Measurements from ENCODE around the gene ZMIZ1.

DNA sequence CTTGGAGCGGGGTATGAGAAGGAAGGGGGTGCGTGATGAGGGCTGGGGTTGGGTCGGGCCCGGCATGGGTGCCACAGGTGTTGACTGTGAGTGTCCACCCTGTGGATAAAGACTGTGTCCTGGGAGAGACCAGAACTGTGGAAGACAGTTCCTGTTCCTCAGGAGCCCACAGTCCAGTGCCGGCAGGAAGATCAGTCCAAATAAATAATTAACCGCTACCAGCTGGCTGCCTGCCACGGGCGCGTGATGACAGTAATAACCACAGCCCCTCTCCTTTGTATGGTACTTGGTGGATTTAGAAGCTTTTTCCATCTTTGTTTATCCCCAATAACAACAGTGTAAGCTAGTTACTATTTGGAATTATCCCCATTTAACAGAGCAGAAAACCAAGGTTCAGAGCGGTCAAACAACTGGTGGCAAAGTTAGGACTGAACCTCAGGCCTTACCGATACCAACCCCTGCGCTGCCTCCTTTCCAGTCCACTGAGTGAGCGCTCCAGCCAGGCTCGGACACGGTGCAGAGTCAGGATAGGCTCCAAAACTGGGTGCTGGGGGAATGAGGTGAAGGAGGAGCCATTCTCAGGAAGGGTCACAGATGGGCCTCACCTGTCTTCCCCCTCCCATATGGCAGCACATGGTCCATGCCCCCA lies 5.1 kb downstream of the ZMIZ1 start:
- TF ChIP-seq, protein P1, sequence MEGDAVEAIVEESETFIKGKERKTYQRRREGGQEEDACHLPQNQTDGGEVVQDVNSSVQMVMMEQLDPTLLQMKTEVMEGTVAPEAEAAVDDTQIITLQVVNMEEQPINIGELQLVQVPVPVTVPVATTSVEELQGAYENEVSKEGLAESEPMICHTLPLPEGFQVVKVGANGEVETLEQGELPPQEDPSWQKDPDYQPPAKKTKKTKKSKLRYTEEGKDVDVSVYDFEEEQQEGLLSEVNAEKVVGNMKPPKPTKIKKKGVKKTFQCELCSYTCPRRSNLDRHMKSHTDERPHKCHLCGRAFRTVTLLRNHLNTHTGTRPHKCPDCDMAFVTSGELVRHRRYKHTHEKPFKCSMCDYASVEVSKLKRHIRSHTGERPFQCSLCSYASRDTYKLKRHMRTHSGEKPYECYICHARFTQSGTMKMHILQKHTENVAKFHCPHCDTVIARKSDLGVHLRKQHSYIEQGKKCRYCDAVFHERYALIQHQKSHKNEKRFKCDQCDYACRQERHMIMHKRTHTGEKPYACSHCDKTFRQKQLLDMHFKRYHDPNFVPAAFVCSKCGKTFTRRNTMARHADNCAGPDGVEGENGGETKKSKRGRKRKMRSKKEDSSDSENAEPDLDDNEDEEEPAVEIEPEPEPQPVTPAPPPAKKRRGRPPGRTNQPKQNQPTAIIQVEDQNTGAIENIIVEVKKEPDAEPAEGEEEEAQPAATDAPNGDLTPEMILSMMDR (IDR thresholded peaks at IDR 0.05) = no peak
- TF ChIP-seq POLR2AphosphoS5 (IDR thresholded peaks at IDR 0.05) (no peak), POLR2A (IDR thresholded peaks at IDR 0.05) (no peak), EP300 (IDR thresholded peaks at IDR 0.05) (no peak)

Data from suprapubic skin (tissue), 4 donors.